GM23338 (cell line): ENCODE data around the gene TNFRSF1A. TPM values are rescaled to one million over a fixed set of nuclear protein-coding genes. Genes with fewer than 3 reads are reported as not detected.

Experiments
- ATAC-seq: fragments of 200-7000 bp; cut with Tn5 transposase; 3 replicates; pipeline ENCODE4 v1.9.1; 2020
- DNase-seq: peaks from one replicate; pipeline ENCODE4 v3.0.0-alpha.2; 2015; ENCODE audit warnings: low spot score
- H2AFZ ChIP-seq: fragments of 200-600 bp; sonication (generic); 2 replicates; pipeline ENCODE4 v1.8.0; 2016; ENCODE audit warnings: antibody characterized with exemption, mild to moderate bottlenecking, moderate library complexity
- H3F3A ChIP-seq: fragments of 200-600 bp; sonication (generic); replicated peaks from 2 replicates; pipeline ENCODE4 v1.8.0; 2017; ENCODE audit warnings: antibody characterized with exemption, mixed run types, low read depth
- H3K27ac ChIP-seq: fragments of 200-600 bp; sonication (generic); 2 replicates; pipeline ENCODE4 v1.6.1; 2016; ENCODE audit warnings: low read depth
- H3K27me3 ChIP-seq: fragments of 200-600 bp; sonication (generic); 2 replicates; pipeline ENCODE4 v1.8.0; 2016; ENCODE audit warnings: mild to moderate bottlenecking, mixed run types, moderate library complexity; ENCODE audit not compliant: insufficient read depth
- H3K36me3 ChIP-seq: fragments of 200-600 bp; sonication (generic); 2 replicates; pipeline ENCODE4 v1.8.0; 2016; ENCODE audit warnings: mild to moderate bottlenecking; ENCODE audit not compliant: insufficient read depth
- H3K4me1 ChIP-seq: fragments of 200-600 bp; sonication (generic); 2 replicates; pipeline ENCODE4 v1.8.0; 2016; ENCODE audit warnings: mild to moderate bottlenecking, moderate library complexity; ENCODE audit not compliant: insufficient read depth
- H3K4me2 ChIP-seq: fragments of 200-600 bp; sonication (generic); 2 replicates; pipeline ENCODE4 v1.7.1; 2017; ENCODE audit warnings: mixed run types
- H3K4me3 ChIP-seq: fragments of 200-600 bp; sonication (generic); 2 replicates; pipeline ENCODE4 v1.6.1; 2016; ENCODE audit warnings: mixed run types
- H3K79me2 ChIP-seq: fragments of 200-600 bp; sonication (generic); replicated peaks from 2 replicates; pipeline ENCODE4 v1.8.0; 2017; ENCODE audit warnings: mild to moderate bottlenecking; ENCODE audit not compliant: insufficient read depth
- H3K9me2 ChIP-seq: fragments of 200-600 bp; sonication (generic); 2 replicates; pipeline ENCODE4 v1.8.0; 2017; ENCODE audit not compliant: insufficient read depth
- H4K20me1 ChIP-seq: fragments of 200-600 bp; sonication (generic); replicated peaks from 2 replicates; pipeline ENCODE4 v1.8.0; 2017; ENCODE audit warnings: mild to moderate bottlenecking; ENCODE audit not compliant: insufficient read depth
- H3K27ac Mint-ChIP-seq: 2 replicates; pipeline ENCODE4 v1.8.0; 2020; ENCODE audit warnings: inconsistent platforms, mild to moderate bottlenecking, moderate library complexity, mixed read lengths
- H3K27me3 Mint-ChIP-seq: 3 replicates; pipeline ENCODE4 v1.8.0; 2022; ENCODE audit warnings: low read depth, mild to moderate bottlenecking, moderate library complexity, mixed read lengths, inconsistent platforms; ENCODE audit not compliant: insufficient read depth, poor library complexity
- H3K36me3 Mint-ChIP-seq: 3 replicates; pipeline ENCODE4 v1.8.0; 2021; ENCODE audit warnings: low read depth, mild to moderate bottlenecking, inconsistent platforms, moderate library complexity, mixed read lengths
- H3K4me1 Mint-ChIP-seq: 3 replicates; pipeline ENCODE4 v1.8.0; 2020; ENCODE audit warnings: mild to moderate bottlenecking, inconsistent platforms, mixed read lengths
- H3K4me3 Mint-ChIP-seq: 3 replicates; pipeline ENCODE4 v1.8.0; 2021; ENCODE audit warnings: moderate library complexity, mild to moderate bottlenecking, inconsistent platforms, mixed read lengths
- H3K9me3 Mint-ChIP-seq: 3 replicates; pipeline ENCODE4 v1.8.0; 2020; ENCODE audit warnings: moderate library complexity, mild to moderate bottlenecking, inconsistent platforms, mixed read lengths
- CREB1 ChIP-seq: fragments of 250-450 bp; sonication (Bioruptor Pico); IDR thresholded peaks from 2 replicates; pipeline ENCODE4 v1.5.0; 2020; ENCODE audit warnings: low read depth, mild to moderate bottlenecking, moderate library complexity
- EZH2 ChIP-seq: fragments of 200-600 bp; sonication (generic); IDR thresholded peaks from one replicate; pipeline ENCODE4 v1.8.0; 2017; ENCODE audit warnings: antibody characterized with exemption, mild to moderate bottlenecking, low read depth; ENCODE audit not compliant: unreplicated experiment
- EZH2phosphoT487 ChIP-seq: fragments of 200-600 bp; sonication (generic); IDR thresholded peaks from one replicate; pipeline ENCODE4 v1.8.1; 2018; ENCODE audit warnings: antibody characterized with exemption; ENCODE audit not compliant: unreplicated experiment
- JUNB ChIP-seq: IDR thresholded peaks from one replicate; pipeline ENCODE4 v1.6.1; 2016; ENCODE audit warnings: antibody characterized with exemption; ENCODE audit not compliant: unreplicated experiment
- NANOG ChIP-seq: IDR thresholded peaks from 2 replicates; pipeline ENCODE4 v1.6.1; 2016; ENCODE audit warnings: antibody characterized with exemption, borderline replicate concordance
- STAT1 ChIP-seq: IDR thresholded peaks from one replicate; pipeline ENCODE4 v1.6.1; 2016; ENCODE audit warnings: antibody characterized with exemption; ENCODE audit not compliant: unreplicated experiment
- ZNF114 ChIP-seq: fragments of 250-450 bp; sonication (Bioruptor Pico); IDR thresholded peaks from 2 replicates; pipeline ENCODE4 v1.5.0; 2020; ENCODE audit warnings: mild to moderate bottlenecking, moderate library complexity
- polyA plus RNA-seq: library from polyadenylated mRNA; unstranded; fragments of >200 nt; fragmentation: Nextera tagmentation; extraction: Ambion mirVana; gene quantifications from 2 replicates; pipeline ENCODE4 v1.2.1, GENCODE V29; 2016
- total RNA-seq: library from RNA; depleted of rRNA; stranded (reverse); fragments of >200 nt; shearing (Covaris generic); gene quantifications from 2 replicates; pipeline ENCODE4 v1.2.3, GENCODE V29; 2014
- TF ChIP-seq, protein P1 (sequence below): fragments of 250-450 bp; sonication (Bioruptor Pico); IDR thresholded peaks from 2 replicates; pipeline ENCODE4 v1.5.0; 2020; ENCODE audit warnings: mild to moderate bottlenecking, moderate library complexity
- TF ChIP-seq, protein P2 (sequence below): IDR thresholded peaks from one replicate; pipeline ENCODE4 v1.6.1; 2018; ENCODE audit warnings: antibody characterized with exemption; ENCODE audit not compliant: unreplicated experiment

TNFRSF1A gene
- total and polyA plus RNA-seq, 2 experiments from 2014 or later = 24.3 to 43.4 TPM

DNA sequence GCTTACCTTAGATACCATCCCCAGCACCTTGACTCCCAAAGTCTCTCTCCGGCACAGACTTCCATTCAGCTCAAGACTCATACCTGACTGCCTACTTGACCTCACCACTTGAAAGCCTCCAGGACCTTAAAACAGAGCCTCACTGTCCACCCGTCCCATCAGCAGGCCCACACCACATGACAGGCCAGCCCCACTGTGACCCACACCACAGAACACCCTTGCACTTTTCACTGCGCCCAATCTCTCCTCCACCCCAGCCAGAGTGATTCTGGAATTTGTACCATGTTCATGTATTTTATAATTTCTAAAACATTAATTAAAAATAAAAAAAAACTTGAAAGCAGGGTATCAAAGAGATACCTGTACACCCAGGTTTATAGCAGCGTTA, 59.4 kb downstream of the TNFRSF1A start (continued):
- TF ChIP-seq, protein P1, sequence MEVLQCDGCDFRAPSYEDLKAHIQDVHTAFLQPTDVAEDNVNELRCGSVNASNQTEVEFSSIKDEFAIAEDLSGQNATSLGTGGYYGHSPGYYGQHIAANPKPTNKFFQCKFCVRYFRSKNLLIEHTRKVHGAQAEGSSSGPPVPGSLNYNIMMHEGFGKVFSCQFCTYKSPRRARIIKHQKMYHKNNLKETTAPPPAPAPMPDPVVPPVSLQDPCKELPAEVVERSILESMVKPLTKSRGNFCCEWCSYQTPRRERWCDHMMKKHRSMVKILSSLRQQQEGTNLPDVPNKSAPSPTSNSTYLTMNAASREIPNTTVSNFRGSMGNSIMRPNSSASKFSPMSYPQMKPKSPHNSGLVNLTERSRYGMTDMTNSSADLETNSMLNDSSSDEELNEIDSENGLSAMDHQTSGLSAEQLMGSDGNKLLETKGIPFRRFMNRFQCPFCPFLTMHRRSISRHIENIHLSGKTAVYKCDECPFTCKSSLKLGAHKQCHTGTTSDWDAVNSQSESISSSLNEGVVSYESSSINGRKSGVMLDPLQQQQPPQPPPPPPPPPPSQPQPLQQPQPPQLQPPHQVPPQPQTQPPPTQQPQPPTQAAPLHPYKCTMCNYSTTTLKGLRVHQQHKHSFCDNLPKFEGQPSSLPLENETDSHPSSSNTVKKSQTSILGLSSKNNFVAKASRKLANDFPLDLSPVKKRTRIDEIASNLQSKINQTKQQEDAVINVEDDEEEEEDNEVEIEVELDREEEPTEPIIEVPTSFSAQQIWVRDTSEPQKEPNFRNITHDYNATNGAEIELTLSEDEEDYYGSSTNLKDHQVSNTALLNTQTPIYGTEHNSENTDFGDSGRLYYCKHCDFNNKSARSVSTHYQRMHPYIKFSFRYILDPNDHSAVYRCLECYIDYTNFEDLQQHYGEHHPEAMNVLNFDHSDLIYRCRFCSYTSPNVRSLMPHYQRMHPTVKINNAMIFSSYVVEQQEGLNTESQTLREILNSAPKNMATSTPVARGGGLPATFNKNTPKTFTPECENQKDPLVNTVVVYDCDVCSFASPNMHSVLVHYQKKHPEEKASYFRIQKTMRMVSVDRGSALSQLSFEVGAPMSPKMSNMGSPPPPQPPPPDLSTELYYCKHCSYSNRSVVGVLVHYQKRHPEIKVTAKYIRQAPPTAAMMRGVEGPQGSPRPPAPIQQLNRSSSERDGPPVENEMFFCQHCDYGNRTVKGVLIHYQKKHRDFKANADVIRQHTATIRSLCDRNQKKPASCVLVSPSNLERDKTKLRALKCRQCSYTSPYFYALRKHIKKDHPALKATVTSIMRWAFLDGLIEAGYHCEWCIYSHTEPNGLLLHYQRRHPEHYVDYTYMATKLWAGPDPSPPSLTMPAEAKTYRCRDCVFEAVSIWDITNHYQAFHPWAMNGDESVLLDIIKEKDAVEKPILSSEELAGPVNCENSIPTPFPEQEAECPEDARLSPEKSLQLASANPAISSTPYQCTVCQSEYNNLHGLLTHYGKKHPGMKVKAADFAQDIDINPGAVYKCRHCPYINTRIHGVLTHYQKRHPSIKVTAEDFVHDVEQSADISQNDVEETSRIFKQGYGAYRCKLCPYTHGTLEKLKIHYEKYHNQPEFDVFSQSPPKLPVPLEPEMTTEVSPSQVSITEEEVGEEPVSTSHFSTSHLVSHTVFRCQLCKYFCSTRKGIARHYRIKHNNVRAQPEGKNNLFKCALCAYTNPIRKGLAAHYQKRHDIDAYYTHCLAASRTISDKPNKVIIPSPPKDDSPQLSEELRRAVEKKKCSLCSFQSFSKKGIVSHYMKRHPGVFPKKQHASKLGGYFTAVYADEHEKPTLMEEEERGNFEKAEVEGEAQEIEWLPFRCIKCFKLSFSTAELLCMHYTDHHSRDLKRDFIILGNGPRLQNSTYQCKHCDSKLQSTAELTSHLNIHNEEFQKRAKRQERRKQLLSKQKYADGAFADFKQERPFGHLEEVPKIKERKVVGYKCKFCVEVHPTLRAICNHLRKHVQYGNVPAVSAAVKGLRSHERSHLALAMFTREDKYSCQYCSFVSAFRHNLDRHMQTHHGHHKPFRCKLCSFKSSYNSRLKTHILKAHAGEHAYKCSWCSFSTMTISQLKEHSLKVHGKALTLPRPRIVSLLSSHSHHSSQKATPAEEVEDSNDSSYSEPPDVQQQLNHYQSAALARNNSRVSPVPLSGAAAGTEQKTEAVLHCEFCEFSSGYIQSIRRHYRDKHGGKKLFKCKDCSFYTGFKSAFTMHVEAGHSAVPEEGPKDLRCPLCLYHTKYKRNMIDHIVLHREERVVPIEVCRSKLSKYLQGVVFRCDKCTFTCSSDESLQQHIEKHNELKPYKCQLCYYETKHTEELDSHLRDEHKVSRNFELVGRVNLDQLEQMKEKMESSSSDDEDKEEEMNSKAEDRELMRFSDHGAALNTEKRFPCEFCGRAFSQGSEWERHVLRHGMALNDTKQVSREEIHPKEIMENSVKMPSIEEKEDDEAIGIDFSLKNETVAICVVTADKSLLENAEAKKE (CRISPR knock-in tag) = no peak
- no peak for TF ChIP-seq EZH2
- no peak for TF ChIP-seq ZNF114
- TF ChIP-seq CREB1 (CRISPR knock-in tag) = no peak
- TF ChIP-seq STAT1 = no peak
- TF ChIP-seq EZH2phosphoT487 = no peak

DNA sequence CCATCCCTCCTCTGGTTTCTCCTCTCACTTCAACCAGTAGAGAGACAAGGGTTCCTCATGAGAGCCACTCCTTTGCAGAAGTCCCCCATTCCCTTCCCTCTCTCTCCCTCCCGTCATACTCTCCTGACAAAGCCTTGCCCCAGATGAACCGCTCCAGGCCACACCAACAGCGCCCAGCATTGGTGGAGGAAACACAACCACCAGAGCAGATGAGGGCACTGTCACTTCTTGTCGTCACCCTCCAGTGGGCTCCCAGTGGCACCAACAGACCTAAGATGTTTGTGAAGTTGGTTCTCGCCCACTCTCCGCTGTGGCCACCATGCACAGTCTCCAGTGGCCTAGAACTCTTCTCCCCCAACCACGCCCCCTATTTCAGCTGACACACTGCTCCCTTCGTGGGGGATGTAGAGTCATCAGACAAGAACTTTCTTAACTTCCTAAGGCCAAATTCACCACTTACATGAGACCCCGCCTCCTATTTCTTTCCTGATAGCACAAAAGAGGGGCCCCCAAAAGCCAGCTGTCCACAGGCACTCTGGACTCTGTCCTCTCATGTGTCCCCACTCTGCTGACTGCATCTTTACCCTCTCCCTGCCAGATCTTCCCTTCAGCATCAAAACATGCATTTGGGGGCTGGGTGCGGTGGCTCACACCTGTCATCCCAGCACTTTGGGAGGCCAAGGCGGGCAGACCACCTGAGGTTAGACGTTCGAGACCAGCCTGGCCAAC, 60.6 kb downstream of the TNFRSF1A start:
- no peak overlapping the region; the same call in 1 of the 2 replicates for H2AFZ ChIP-seq
- no peak overlapping the region for H3K27ac Mint-ChIP-seq
- H3K79me2 ChIP-seq = no peaks in the 10 kb centered on the region
- H3F3A ChIP-seq = 0 out of 2 replicates have a peak, but pooled peaks cover 7% of the 10 kb centered on the region
- peaks cover 30% of the 10 kb centered on the region for H3K4me1 ChIP-seq
- H3K4me1 Mint-ChIP-seq = peaks cover 43% of the 10 kb centered on the region
- no peaks in the 10 kb centered on the region; the same call in 2 of the 3 replicates for H3K36me3 Mint-ChIP-seq
- no peaks in the 10 kb centered on the region for H3K27me3 ChIP-seq
- H4K20me1 ChIP-seq = no peaks in the 10 kb centered on the region
- no peaks in the 10 kb centered on the region for H3K36me3 ChIP-seq
- ATAC-seq = no peak
- peaks cover 26% of the 10 kb centered on the region for H3K27me3 Mint-ChIP-seq
- no peak overlapping the region; the same call in 2 of the 3 replicates for H3K4me3 Mint-ChIP-seq
- H3K9me3 Mint-ChIP-seq = no peaks in the 10 kb centered on the region
- H3K4me3 ChIP-seq = no peak overlapping the region
- no peak overlapping the region for H3K27ac ChIP-seq
- TF ChIP-seq JUNB (no peak), NANOG (no peak), CREB1 (CRISPR knock-in tag) (no peak)
- TF ChIP-seq, protein P2, sequence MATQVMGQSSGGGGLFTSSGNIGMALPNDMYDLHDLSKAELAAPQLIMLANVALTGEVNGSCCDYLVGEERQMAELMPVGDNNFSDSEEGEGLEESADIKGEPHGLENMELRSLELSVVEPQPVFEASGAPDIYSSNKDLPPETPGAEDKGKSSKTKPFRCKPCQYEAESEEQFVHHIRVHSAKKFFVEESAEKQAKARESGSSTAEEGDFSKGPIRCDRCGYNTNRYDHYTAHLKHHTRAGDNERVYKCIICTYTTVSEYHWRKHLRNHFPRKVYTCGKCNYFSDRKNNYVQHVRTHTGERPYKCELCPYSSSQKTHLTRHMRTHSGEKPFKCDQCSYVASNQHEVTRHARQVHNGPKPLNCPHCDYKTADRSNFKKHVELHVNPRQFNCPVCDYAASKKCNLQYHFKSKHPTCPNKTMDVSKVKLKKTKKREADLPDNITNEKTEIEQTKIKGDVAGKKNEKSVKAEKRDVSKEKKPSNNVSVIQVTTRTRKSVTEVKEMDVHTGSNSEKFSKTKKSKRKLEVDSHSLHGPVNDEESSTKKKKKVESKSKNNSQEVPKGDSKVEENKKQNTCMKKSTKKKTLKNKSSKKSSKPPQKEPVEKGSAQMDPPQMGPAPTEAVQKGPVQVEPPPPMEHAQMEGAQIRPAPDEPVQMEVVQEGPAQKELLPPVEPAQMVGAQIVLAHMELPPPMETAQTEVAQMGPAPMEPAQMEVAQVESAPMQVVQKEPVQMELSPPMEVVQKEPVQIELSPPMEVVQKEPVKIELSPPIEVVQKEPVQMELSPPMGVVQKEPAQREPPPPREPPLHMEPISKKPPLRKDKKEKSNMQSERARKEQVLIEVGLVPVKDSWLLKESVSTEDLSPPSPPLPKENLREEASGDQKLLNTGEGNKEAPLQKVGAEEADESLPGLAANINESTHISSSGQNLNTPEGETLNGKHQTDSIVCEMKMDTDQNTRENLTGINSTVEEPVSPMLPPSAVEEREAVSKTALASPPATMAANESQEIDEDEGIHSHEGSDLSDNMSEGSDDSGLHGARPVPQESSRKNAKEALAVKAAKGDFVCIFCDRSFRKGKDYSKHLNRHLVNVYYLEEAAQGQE = no peak
- H3K4me2 ChIP-seq = no peak overlapping the region
- no peaks in the 10 kb centered on the region for H3K9me2 ChIP-seq
- DNase-seq = no peak
